KOPT-K1 (cell line): Measurements from ENCODE around the gene S100Z.
"Not testable (repeated sequence)": the region's sequence is repeated elsewhere in the genome, so short reads cannot be mapped to it uniquely, and the experiment has no call there.

Source experiments
- H3K27ac ChIP-seq: fragments of 200-600 bp; sonication (generic); 2 replicates; pipeline ENCODE4 v1.5.1; 2016; ENCODE audit warnings: antibody characterized with exemption, mild to moderate bottlenecking, low read depth, low read length; ENCODE audit not compliant: poor library complexity, severe bottlenecking
- H3K36me3 ChIP-seq: fragments of 200-600 bp; sonication (generic); 2 replicates; pipeline ENCODE4 v1.5.1; 2017; ENCODE audit warnings: antibody characterized with exemption, mild to moderate bottlenecking, low read length, moderate library complexity; ENCODE audit not compliant: insufficient read depth
- H3K9me3 ChIP-seq: fragments of 200-600 bp; sonication (generic); 2 replicates; pipeline ENCODE4 v1.5.1; 2017; ENCODE audit warnings: antibody characterized with exemption, low read length, mild to moderate bottlenecking; ENCODE audit not compliant: insufficient read depth, poor library complexity, severe bottlenecking

The S100Z gene

DNA sequence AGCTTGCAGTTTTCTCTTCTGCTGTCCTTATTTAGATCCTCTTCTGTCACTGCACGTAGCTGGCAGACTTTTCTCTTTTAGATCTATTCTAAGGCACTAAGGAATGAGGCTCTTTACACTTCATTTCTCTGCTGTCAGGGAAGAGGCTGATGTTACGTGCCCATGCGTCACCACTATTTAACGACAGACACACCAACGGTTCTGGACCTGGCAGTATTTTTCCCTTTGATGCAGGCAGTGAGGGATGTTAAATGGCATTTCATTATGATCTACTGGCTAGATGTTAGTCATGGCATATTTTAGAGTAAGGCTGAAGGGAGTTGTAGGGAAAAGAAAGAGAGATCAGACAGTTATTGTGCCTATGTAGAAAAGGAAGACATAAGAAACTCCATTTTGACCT lies 94.8 kb downstream of the S100Z start:
- no peaks in the 10 kb centered on the region for H3K36me3 ChIP-seq
- no peak overlapping the region for H3K27ac ChIP-seq
- H3K9me3 ChIP-seq = no peaks in the 10 kb centered on the region

DNA sequence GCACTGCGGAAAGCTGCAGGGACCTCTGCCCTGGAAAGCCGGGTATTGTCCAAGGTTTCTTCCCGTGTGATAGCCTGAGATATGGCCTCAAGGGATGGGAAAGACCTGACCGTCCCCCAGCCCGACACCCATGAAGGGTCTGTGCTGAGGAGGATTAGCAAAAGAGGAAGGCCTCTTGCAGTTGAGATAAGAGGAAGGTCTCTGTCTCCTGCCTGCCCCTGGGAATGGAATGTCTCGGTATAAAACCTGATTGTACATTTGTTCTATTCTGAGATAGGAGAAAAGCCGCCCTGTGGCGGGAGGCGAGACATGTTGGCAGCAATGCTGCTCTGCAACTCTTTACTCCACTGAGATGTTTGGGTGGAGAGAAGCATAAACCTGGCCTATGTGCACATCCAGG lies 95.4 kb downstream of the S100Z start:
- H3K27ac ChIP-seq, H3K36me3 ChIP-seq, H3K9me3 ChIP-seq: not testable (repeated sequence)

DNA sequence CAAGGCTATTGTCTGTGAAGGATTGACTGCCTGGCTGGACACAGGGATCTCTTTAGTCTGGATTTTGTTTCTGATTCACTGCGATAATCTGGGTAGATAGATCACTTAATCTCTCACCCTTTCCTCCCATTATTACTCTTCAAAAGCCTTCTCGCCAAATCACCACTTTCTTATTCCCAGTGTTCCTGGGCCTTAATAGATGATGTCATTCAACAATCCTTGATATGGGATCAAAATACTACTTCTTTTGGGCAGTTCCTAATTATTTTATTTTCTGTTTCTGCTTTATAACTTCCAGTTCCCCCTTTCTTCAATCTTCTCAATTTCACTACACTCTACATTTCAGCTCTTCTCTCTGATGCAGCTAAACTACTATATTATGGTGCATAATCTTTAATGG lies 96.3 kb downstream of the S100Z start:
- Histone ChIP-seq H3K9me3 (no peaks in the 10 kb centered on the region), H3K27ac (no peak overlapping the region), H3K36me3 (no peaks in the 10 kb centered on the region)

DNA sequence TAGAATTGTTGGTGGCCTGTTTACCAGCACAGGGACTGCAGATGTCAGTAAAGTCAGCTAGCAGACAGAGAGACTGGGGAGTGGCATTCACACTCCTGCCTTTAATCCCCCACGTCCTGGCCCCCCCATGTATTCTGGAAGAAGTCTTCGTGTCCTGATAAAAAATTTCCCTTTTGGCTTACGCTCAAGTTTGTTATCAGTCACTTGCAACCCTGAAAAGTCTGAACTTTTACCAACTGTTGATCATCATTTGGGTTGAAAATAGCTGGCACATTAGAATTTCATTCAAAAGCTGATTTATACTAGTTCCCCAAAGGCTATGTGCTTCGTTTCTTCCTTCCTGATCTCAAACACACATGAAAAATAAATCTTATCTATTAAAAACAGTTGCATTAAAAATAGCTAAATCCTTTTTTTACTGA lies 97.3 kb downstream of the S100Z start:
- Histone ChIP-seq H3K36me3 (no peaks in the 10 kb centered on the region), H3K9me3 (no peaks in the 10 kb centered on the region), H3K27ac (no peak overlapping the region)

DNA sequence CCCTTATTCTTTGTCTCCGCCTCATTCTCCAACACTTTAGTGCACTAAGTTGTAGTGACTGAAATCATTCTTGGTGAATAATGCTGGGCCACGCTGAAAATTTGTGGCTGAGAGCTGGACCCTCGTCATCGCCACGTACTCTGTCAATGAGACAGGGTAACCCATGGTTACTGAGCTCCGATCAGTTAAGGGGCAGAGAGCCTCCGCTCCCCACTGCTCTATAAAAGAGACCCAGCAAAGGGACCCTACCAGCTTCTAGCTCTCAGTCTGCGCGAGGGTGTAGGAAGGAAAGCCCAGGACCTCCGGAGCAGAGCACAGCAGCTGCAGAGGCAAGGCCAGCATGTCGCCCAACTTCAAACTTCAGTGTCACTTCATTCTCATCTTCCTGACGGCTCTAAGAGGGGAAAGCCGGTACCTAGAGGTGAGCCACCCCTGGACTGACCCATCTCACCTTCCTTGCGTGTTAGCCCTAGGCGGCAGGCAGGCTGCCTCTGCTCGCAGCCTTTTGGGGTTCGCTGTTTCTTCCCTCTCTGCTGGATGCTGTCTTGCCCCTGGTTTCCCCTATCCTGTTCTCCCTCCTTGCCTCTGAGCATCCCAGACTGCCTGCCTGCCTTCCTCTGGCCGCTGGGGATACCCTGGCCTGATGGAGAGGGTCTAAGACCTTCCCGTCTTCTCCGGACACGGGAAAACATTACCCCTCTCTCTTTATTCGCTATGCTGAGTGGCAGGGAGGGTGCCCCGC lies 103.2 kb downstream of the S100Z start, which contains the start of gene CRHBP:
TSS of gene CRHBP (plus strand) at position 251 of the 742 bp plus-strand sequence. CDS start at position 341, 90 bp downstream.
- H3K27ac ChIP-seq = no peak within 1 kb of the TSS
- H3K36me3 ChIP-seq = no peaks in the 10 kb centered on the region
- H3K9me3 ChIP-seq = no peaks in the 10 kb centered on the region

DNA sequence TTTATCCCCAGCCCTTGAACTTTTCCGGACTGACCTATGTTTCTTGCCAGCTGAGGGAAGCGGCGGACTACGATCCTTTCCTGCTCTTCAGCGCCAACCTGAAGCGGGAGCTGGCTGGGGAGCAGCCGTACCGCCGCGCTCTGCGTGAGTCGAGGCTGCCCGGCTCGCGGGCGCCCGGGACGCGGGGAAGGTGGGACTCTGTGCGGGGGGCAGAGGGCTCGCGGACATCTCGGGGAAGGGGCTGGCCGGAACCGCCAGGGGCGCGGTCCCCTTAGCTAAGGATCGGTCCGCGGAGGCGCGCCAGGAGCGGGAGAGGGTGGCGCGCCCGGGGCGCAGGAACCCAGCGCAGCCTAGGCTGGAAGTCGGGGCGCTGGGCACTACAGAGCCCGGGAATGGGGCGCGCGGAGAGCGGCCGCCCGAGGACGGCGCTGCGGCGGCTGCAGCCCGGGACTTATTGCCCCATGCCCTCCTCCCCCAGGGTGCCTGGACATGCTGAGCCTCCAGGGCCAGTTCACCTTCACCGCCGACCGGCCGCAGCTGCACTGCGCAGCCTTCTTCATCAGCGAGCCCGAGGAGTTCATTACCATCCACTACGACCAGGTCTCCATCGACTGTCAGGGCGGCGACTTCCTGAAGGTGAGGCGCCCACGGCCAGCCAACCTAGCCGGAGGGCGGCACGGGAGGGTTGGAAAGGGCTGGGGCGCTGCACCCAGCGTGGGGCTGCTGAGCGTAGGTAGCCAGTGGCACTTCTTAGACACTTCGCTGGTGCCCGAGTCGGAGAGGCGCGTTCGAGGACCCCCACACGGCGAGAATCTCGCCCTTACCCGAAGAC lies 104.0 kb downstream of the S100Z start:
- H3K36me3 ChIP-seq = no peaks in the 10 kb centered on the region

DNA sequence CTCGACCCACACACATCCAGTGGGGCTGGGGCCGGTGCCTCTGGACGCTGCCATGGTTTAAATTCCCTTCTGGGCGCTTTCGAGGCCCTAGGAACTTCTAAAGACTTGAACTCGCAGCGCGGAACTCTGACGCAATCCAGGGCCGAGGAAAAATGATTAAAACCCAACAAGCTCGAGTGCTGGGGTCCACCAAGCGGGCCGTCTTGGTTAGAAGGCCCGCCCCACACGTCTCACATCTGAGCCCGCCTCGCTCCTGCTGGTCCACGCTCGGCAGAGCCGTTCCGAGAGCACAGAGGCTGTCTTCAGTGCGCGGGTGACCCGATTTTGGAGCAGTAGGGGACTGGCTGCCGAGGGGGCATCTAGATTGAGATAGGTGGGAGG lies 104.6 kb downstream of the S100Z start:
- H3K27ac ChIP-seq = no peak overlapping the region
- H3K36me3 ChIP-seq = no peaks in the 10 kb centered on the region
- H3K9me3 ChIP-seq = no peaks in the 10 kb centered on the region

More for the DNA sequence above, 104.0 kb downstream of the S100Z start:
- H3K27ac ChIP-seq = no peak overlapping the region
- H3K9me3 ChIP-seq = no peaks in the 10 kb centered on the region

DNA sequence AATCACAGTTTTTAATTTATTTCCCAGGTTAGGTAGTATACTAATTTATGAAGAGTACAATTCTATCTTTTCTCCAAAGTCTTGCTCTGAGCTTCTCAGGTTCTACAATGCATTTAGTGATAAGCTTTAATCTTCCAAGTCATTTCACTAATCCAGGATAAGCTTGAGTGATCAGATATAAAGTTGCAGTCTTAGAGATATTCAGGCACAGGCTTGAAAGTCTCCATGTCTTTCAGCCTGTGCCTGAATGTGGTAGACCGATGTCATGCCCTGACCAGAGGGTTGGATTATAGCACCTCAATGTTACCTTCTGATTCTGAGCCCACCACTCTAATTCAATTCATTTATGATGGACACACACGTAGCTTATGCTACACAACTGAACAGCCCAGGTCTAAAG lies 106.2 kb downstream of the S100Z start:
- H3K9me3 ChIP-seq = no peaks in the 10 kb centered on the region
- no peaks in the 10 kb centered on the region for H3K36me3 ChIP-seq
- H3K27ac ChIP-seq = no peak overlapping the region

DNA sequence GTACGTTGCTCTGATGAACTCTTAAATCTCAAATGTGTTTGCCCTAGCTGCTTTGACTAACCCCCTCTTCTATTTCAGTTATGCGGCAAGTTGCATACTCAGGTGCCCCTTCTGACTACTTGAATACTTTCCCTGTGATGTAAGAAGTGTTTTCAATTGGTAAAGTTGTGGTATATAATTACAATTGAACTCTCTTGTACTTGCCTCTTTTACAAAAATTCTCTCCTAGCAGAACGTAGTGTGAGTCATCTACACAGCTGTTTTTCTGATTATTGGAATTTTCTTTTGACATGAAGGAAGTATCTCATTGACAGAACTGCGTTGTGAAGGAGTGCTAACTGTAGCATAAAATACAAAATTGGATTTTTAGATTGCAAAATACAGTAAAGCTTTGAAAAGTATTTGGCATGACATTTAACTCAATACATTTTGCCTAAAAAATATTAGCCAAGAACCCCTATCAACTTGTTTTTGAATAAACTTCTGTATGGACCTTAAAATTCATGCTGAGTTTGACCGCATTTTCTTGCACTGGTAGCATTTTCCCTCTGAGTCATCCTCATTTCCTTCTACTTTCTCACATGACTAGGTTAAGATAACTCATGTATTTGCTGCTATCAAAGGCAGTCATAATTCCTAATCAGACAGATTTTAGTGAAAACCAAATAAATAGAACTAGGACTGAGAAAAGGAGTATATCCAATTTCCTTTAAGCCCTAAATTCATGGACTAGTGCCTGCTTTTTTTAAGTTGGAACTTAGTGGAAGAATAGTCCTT lies 109.4 kb downstream of the S100Z start:
- no peaks in the 10 kb centered on the region for H3K36me3 ChIP-seq
- H3K9me3 ChIP-seq = no peaks in the 10 kb centered on the region
- no peak overlapping the region for H3K27ac ChIP-seq

DNA sequence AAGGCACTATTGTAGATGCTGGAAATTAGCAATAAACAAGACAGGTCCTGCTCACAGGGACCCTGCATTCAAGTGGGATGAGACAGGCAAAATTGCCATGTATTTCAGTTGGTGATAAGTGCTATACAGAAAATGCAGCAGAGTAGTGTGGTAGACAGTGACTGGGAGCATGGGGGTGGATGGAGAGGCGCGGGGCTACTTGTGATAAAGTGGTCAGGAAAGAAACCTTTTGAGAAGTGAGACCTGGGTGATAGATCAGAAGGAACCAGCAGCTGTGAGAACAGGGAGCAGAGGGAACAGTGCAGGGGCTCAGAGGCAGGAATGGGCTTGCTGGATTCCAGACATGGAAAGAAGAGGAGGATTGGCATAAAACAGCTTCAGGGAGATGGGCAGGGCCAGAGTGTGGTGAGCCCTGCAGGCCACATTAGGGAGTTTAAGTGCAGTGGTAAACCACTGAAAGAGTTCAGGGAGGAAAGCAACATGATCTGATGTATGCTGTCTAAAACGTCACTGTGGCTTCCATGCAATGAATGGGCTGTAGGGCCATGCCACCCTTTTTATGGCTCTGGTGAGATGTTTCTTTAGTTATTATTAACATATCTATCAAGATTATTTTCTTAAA lies 110.3 kb downstream of the S100Z start:
- Histone ChIP-seq H3K36me3 (no peaks in the 10 kb centered on the region), H3K27ac (no peak overlapping the region), H3K9me3 (no peaks in the 10 kb centered on the region)

DNA sequence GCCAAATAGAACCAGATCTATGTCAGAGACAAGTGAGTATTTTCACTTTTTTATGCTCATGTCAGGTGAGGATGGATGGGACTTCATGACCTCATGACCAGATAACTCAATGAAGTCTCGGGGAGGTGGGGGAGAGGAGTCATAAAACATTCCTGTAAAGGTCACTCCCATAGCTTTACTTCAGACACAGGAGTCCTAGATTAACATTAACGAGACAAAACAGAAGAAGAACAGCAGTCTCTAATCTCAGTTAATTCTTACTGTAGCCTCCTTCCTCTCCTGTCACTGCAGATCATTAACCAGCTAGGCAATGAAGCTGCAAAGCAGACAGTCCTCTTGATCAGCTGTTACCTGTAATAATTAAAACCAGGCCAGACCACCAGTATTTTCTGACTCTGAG lies 114.2 kb downstream of the S100Z start:
- Histone ChIP-seq H3K27ac (no peak overlapping the region), H3K36me3 (no peaks in the 10 kb centered on the region), H3K9me3 (no peaks in the 10 kb centered on the region)
